Activated CD8-positive, alpha-beta memory T cell treated with anti-CD3 and anti-CD28 coated beads, Interleukin-2, amount 10 ng/mL, durations not matched to agents 7 days and 5 days (primary cell): ENCODE measurements around the gene ADCY3. TPM values are rescaled to one million over a fixed set of nuclear protein-coding genes. Genes with fewer than 3 reads are reported as not detected.
"Not testable (repeated sequence)": the region's sequence is repeated elsewhere in the genome, so short reads cannot be mapped to it uniquely, and the experiment has no call there.

Experiments
- ATAC-seq: fragments of 150-1000 bp; cut with Tn5 transposase; one replicate; pipeline ENCODE4 v1.10.0; 2021; ENCODE audit warnings: moderate library complexity
- CTCF ChIA-PET: fragments of 350-600 bp; sonication (Branson Sonifier 250); formaldehyde crosslinking; loops from one replicate; lab custom pipeline; 2021; ENCODE audit warnings: antibody characterized with exemption; lab: Charles Lee
- DNase-seq: peaks from one replicate; pipeline ENCODE4 v3.0.0-alpha.2; 2020
- H3K27ac Mint-ChIP-seq: one replicate; pipeline ENCODE4 v1.8.0; 2021; ENCODE audit warnings: mild to moderate bottlenecking, mixed read lengths
- H3K27me3 Mint-ChIP-seq: one replicate; pipeline ENCODE4 v1.8.0; 2021; ENCODE audit warnings: mixed read lengths
- H3K36me3 Mint-ChIP-seq: one replicate; pipeline ENCODE4 v1.8.0; 2021; ENCODE audit warnings: mild to moderate bottlenecking, mixed read lengths
- H3K4me1 Mint-ChIP-seq: one replicate; pipeline ENCODE4 v1.8.0; 2021; ENCODE audit warnings: mixed read lengths
- H3K4me3 Mint-ChIP-seq: one replicate; pipeline ENCODE4 v1.8.0; 2021; ENCODE audit warnings: mild to moderate bottlenecking, moderate library complexity, mixed read lengths
- H3K9me3 Mint-ChIP-seq: one replicate; pipeline ENCODE4 v1.8.0; 2022; ENCODE audit warnings: low read depth, mixed read lengths
- total RNA-seq, 2 experiments: library from RNA; stranded (reverse); gene quantifications; one replicate each; pipeline ENCODE4 v1.2.3, GENCODE V29; 2021

Gene ADCY3
- total RNA-seq, 2 experiments from 2014 or later = 81.4 to 85.0 TPM

DNA sequence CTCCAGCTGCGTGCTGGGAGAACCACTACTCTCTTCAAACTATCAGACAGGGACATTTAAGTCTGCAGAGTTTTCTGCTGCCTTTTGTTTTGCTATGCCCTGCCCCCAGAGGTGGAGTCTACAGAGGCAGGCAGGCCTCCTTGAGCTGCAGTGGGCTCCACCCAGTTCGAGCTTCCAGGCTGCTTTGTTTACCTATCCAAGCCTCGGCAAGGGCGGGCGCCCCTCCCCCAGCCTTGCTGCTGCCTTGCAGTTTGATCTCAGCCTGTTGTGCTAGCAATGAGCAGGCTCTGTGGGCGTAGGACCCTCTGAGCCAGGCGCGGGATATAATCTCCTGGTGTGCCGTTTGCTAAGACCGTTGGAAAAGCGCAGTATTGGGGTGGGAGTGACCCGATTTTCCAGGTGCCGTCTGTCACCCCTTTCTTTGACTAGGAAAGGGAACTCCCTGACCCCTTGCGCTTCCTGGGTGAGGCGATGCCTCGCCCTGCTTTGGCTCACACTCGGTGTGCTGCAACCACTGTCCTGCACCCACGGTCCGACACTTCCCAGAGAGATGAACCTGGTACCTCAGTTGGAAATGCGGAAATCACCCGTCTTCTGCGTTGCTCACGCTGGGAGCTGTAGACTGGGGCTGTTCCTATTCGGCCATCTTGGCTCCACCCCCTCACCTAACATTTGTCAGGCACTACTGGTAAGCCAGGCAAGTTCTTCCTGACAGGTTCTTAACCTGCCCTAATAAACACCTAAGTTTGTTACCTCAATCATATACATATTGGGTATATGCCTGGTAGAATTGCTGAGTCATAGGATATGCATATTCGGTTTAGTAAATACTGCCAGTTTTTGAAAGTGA is 114.0 kb downstream of the ADCY3 start:
- not testable (repeated sequence) for H3K9me3 Mint-ChIP-seq, H3K4me3 Mint-ChIP-seq, H3K27me3 Mint-ChIP-seq, DNase-seq, H3K27ac Mint-ChIP-seq, ATAC-seq
- H3K4me1 Mint-ChIP-seq = peaks cover 23% of the 10 kb centered on the region
- peaks cover 62% of the 10 kb centered on the region for H3K36me3 Mint-ChIP-seq
- CTCF ChIA-PET = interaction anchor here (0.6 kb wide), 1 partner anchor 9 kb away, joined by 3 read pairs; no protein-coding TSS in a partner anchor

DNA sequence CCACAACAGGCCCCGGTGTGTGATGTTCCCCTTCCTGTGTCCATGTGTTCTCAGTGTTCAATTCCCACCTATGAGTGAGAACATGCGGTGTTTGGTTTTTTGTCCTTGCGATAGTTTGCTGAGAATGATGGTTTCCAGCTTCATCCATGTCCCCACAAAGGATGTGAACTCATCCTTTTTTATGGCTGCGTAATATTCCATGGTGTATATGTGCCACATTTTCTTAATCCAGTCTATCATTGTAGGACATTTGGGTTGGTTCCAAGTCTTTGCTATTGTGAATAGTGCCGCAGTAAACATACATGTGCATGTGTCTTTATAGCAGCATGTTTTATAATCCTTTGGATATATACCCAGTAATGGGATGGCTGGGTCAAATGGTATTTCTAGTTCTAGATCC is 119.5 kb downstream of the ADCY3 start:
- H3K36me3 Mint-ChIP-seq = peaks cover 75% of the 10 kb centered on the region
- not testable (repeated sequence) for ATAC-seq

GRCh38 chr2:24797644-24798043 is 122.4 kb downstream of the ADCY3 start:
- H3K27me3 Mint-ChIP-seq = no peaks in the 10 kb centered on the region
- CTCF ChIA-PET = interaction anchor here (1.0 to 1.7 kb wide), 3 partner anchors 29 to 185 kb away, joined by 3 to 4 read pairs (median 4); no protein-coding TSS in a partner anchor

More for the DNA sequence above, 119.5 kb downstream of the ADCY3 start:
- H3K27ac Mint-ChIP-seq, CTCF ChIA-PET, H3K9me3 Mint-ChIP-seq, H3K4me3 Mint-ChIP-seq, H3K27me3 Mint-ChIP-seq, DNase-seq: not testable (repeated sequence)
- H3K4me1 Mint-ChIP-seq = peaks cover 35% of the 10 kb centered on the region

DNA sequence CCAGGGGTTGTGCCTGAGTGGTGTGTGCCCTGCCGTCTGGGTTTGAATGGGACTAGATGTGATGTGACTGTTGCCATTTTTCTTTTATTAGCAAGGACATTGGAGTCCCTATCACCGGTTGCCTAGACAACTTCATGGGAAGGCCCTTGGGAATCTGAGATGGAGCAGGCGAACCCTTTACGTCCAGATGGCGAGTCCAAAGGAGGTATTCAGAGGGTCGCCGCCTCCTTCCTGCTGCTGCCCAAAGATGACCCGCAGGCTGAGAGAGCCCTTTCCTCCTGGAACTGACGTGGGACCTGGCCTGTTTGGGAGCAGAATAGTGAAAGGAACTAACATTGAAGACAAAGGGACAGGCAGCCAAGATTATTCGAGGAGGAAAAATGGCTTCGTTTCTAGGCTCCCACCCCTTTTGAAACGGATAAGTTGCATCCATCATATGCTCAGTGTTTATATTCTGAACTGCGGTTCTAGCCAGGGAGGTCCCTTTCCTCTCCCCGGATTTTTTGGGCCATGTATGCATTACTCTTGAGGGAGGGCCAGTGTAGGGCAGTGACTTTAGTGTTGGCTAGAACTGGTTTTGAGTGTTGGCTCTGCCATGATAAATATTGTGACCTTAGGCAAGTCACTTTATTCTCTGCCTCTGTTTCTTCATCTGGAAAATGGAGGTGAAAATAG is 126.1 kb downstream of the ADCY3 start:
- DNase-seq = peak; percentile 47
- ATAC-seq = no peak
- Mint-ChIP-seq H3K4me3 (peak overlapping the region; percentile 97), H3K9me3 (peaks cover 4% of the 10 kb centered on the region), H3K4me1 (peaks cover 55% of the 10 kb centered on the region), H3K27ac (peak overlapping the region; percentile 99), H3K27me3 (no peaks in the 10 kb centered on the region), H3K36me3 (peaks cover 40% of the 10 kb centered on the region)
- CTCF ChIA-PET = interaction anchor here (0.9 to 1.8 kb wide), 5 partner anchors 25 to 201 kb away, joined by 3 to 11 read pairs (median 4); no protein-coding TSS in a partner anchor

More at GRCh38 chr2:24797644-24798043, 122.4 kb downstream of the ADCY3 start:
- peaks cover 68% of the 10 kb centered on the region for H3K36me3 Mint-ChIP-seq
- H3K4me1 Mint-ChIP-seq = peaks cover 49% of the 10 kb centered on the region
- no peak for DNase-seq
- H3K9me3 Mint-ChIP-seq = peaks cover 4% of the 10 kb centered on the region
- H3K27ac Mint-ChIP-seq = no peak overlapping the region
- ATAC-seq = no peak
- H3K4me3 Mint-ChIP-seq = no peak overlapping the region

DNA sequence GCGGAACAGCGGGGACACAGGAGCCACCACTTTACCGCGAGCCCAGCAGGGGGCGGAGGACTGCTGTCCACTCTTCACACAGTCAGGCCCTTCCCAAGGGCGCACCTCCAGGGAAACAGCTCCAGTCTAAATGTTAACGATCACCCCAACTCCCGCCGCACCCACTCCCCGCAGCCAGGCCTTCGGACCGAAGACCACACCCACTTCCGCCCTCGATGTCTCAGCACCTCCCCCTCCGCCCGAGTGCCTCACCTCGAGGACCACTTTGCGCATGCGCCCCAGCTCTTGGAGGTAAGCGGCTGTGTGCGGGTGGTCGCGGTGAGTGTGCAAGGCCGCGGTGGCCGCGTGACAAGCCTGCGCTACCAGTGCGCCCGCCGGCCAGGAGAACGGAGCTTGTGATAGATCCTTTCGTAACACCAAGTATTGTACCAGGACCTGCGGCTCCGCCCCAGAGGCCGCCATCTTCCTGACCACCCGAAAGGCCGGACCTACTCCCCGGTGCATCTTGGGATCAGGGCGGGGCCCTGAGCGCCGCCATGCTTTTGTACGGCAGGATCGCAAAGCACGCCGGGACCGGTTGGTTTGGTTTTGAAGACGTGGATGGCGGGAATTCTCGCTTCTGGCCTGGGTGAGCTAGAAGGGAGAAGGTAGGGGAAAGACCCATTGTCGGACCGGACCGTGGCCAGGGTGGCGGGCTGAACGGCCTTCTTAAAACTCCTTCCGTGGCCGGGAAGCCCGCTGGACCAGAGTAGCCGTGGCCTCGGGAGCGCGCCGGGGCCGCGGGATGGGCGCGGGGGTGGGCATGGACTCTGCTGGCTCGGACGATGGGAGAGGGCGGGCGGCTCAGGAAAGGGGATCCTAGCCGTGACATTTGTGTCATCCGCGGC is 126.9 kb downstream of the ADCY3 start, which contains the start of the genes CENPO and PTRHD1:
CENPO (plus strand) TSS at position 552 of the 887 bp plus-strand sequence. CDS start 495 bp downstream, outside the sequence.
PTRHD1 (minus strand) TSS at position 518 of the 887 bp plus-strand sequence; CDS start at position 504, 14 bp downstream.
- peaks cover 35% of the 10 kb centered on the region for H3K36me3 Mint-ChIP-seq
- peaks cover 53% of the 10 kb centered on the region for H3K4me1 Mint-ChIP-seq
- peak within 1 kb of the TSS; percentile 99 for H3K27ac Mint-ChIP-seq
- CTCF ChIA-PET = interaction anchor here (0.9 to 1.8 kb wide), 9 partner anchors 9 to 370 kb away, joined by 3 to 11 read pairs (median 4); no protein-coding TSS in a partner anchor
- peak; percentile 97 for DNase-seq
- H3K27me3 Mint-ChIP-seq = no peaks in the 10 kb centered on the region
- H3K9me3 Mint-ChIP-seq = peaks cover under 1% of the 10 kb centered on the region
- peak within 1 kb of the TSS; percentile 97 for H3K4me3 Mint-ChIP-seq
- ATAC-seq = peak; percentile 98

DNA sequence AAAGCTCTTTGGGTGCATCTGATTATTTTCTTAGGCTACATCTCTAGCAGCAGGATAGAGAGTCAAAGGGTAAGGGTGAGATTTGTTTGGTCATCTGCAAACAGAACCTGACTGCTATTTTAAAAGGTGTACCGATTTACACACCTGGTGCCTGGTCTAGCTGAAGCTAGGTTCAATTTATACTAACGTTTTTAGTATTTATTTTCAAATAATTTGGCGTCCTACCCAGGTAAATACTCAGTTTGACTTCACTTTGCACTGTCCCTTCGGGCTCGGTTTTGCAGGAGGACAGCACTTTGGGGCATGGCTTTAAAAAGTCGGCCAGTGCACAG is 127.5 kb downstream of the ADCY3 start:
- Mint-ChIP-seq H3K9me3 (no peaks in the 10 kb centered on the region), H3K27ac (peak overlapping the region; percentile 99), H3K4me1 (peaks cover 47% of the 10 kb centered on the region), H3K36me3 (peaks cover 29% of the 10 kb centered on the region), H3K4me3 (peak overlapping the region; percentile 97), H3K27me3 (no peaks in the 10 kb centered on the region)
- DNase-seq (no peak), ATAC-seq (no peak)
- CTCF ChIA-PET = interaction anchor here (1.0 to 1.8 kb wide), 7 partner anchors 9 to 369 kb away, joined by 3 to 11 read pairs (median 4); no protein-coding TSS in a partner anchor

- DNase-seq (no peak), ATAC-seq (no peak)
- Mint-ChIP-seq H3K27ac (no peak overlapping the region), H3K27me3 (no peaks in the 10 kb centered on the region), H3K9me3 (no peaks in the 10 kb centered on the region), H3K36me3 (peaks cover 19% of the 10 kb centered on the region), H3K4me1 (peaks cover 37% of the 10 kb centered on the region), H3K4me3 (no peak overlapping the region)
- CTCF ChIA-PET = interaction anchor here (1.1 to 1.6 kb wide), 3 partner anchors 14 to 36 kb away, joined by 3 to 5 read pairs (median 4); no protein-coding TSS in a partner anchor
Observed at GRCh38 chr2:24791452-24791851, 128.6 kb downstream of the ADCY3 start.

GRCh38 chr2:24788816-24789215 is 131.2 kb downstream of the ADCY3 start:
- no peak for ATAC-seq
- CTCF ChIA-PET = no interaction called here
- no peak overlapping the region for H3K27ac Mint-ChIP-seq
- peaks cover 12% of the 10 kb centered on the region for H3K4me1 Mint-ChIP-seq
- H3K27me3 Mint-ChIP-seq = no peaks in the 10 kb centered on the region
- no peak for DNase-seq
- no peak overlapping the region for H3K4me3 Mint-ChIP-seq
- no peaks in the 10 kb centered on the region for H3K9me3 Mint-ChIP-seq
- H3K36me3 Mint-ChIP-seq = peaks cover 2% of the 10 kb centered on the region

- no peak for ATAC-seq
- peaks cover 9% of the 10 kb centered on the region for H3K4me1 Mint-ChIP-seq
- no peaks in the 10 kb centered on the region for H3K36me3 Mint-ChIP-seq
- CTCF ChIA-PET = interaction anchor here (1.0 kb wide), 1 partner anchor 175 kb away, joined by 3 read pairs; no protein-coding TSS in a partner anchor
- H3K27ac Mint-ChIP-seq = no peak overlapping the region
- H3K27me3 Mint-ChIP-seq = no peaks in the 10 kb centered on the region
- no peak for DNase-seq
- H3K9me3 Mint-ChIP-seq = no peaks in the 10 kb centered on the region
- H3K4me3 Mint-ChIP-seq = no peak overlapping the region
Observed at GRCh38 chr2:24787532-24787931, 132.5 kb downstream of the ADCY3 start.

GRCh38 chr2:24785671-24786321 is 134.2 kb downstream of the ADCY3 start:
- no peak for DNase-seq
- Mint-ChIP-seq H3K4me1 (no peaks in the 10 kb centered on the region), H3K36me3 (no peaks in the 10 kb centered on the region), H3K27ac (no peak overlapping the region), H3K4me3 (no peak overlapping the region), H3K9me3 (no peaks in the 10 kb centered on the region), H3K27me3 (no peaks in the 10 kb centered on the region)
- ATAC-seq = no peak
- CTCF ChIA-PET = no interaction called here

DNA sequence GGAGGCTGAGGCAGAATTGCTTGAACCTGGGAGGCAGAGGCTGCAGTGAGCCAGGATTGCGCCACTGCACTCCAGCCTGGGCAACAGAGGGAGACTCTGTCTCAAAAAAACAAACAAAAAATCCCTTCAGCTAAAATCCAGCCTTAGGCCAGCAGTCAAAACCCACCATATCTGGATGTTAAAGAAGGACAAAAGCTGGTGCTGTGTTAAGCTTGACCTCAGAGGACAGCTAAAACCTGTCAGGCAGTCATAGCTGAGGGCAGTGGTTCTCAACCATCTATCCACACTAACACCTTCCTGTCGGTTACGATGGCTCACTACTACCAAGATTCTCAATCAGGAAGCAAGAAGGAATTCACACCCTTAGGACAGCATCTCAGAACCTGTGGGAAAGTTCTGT is 136.4 kb downstream of the ADCY3 start:
- CTCF ChIA-PET = interaction anchor here (1.6 kb wide), 1 partner anchor 9 kb away, joined by 5 read pairs; the partner anchor contains the start of genes CENPO and PTRHD1
- H3K27ac Mint-ChIP-seq = no peak overlapping the region
- no peaks in the 10 kb centered on the region for H3K36me3 Mint-ChIP-seq
- H3K4me1 Mint-ChIP-seq = no peaks in the 10 kb centered on the region
- ATAC-seq (no peak), DNase-seq (no peak)
- no peaks in the 10 kb centered on the region for H3K9me3 Mint-ChIP-seq
- H3K4me3 Mint-ChIP-seq = no peak overlapping the region
- no peaks in the 10 kb centered on the region for H3K27me3 Mint-ChIP-seq

DNA sequence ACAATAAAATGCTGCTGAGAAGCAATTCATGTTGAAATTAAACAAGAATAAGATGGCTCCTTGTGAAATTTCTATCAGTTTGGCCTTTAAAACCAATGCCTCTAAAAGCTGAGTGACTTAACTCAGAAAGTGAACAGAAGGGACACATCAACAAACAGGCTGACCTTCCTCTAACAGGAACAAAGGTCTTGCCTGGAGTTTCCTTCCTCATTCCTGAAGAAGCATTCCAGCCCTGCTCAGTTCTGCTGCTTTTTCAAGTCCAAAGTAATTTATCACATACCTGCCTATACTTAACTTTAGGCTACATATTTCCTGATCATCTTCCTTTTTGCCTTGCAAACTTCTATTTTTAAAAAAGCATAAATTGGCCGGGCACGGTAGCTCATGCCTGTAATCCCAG is 140.9 kb downstream of the ADCY3 start:
- Mint-ChIP-seq H3K27me3 (peaks cover 9% of the 10 kb centered on the region), H3K36me3 (no peaks in the 10 kb centered on the region), H3K27ac (no peak overlapping the region), H3K4me1 (no peaks in the 10 kb centered on the region), H3K9me3 (no peaks in the 10 kb centered on the region), H3K4me3 (no peak overlapping the region)
- ATAC-seq = no peak
- DNase-seq = no peak
- CTCF ChIA-PET = no interaction called here
